ACC112 (cell line): ENCODE measurements around the gene GARIN5A.

Experiments
- H2AFZ ChIP-seq: fragments of 200-600 bp; sonication (generic); one replicate; pipeline ENCODE4 v1.6.0; 2017; ENCODE audit warnings: antibody characterized with exemption, low read length; ENCODE audit not compliant: unreplicated experiment
- H3K27ac ChIP-seq: fragments of 200-600 bp; sonication (generic); 2 replicates; pipeline ENCODE4 v1.5.1; 2014; ENCODE audit warnings: low read depth, mild to moderate bottlenecking, antibody characterized with exemption, low read length, moderate library complexity
- H3K27me3 ChIP-seq: fragments of 200-600 bp; sonication (generic); 2 replicates; pipeline ENCODE4 v1.6.1; 2014; ENCODE audit warnings: mild to moderate bottlenecking, antibody characterized with exemption, low read length, moderate library complexity, mixed read lengths; ENCODE audit not compliant: insufficient read depth
- H3K36me3 ChIP-seq: fragments of 200-600 bp; sonication (generic); 2 replicates; pipeline ENCODE4 v1.6.1; 2016; ENCODE audit warnings: mild to moderate bottlenecking, antibody characterized with exemption, low read length, moderate library complexity, mixed read lengths; ENCODE audit not compliant: insufficient read depth
- H3K4me1 ChIP-seq: fragments of 200-600 bp; sonication (generic); one replicate; pipeline ENCODE4 v1.6.1; 2016; ENCODE audit warnings: low read length, mixed read lengths; ENCODE audit not compliant: insufficient read depth, unreplicated experiment, control insufficient read depth
- H3K4me3 ChIP-seq: fragments of 200-600 bp; sonication (generic); 2 replicates; pipeline ENCODE4 v1.5.1; 2014; ENCODE audit warnings: mild to moderate bottlenecking, low read depth, low read length
- H3K79me2 ChIP-seq: fragments of 200-600 bp; sonication (generic); one replicate; pipeline ENCODE4 v1.6.0; 2016; ENCODE audit warnings: low read length; ENCODE audit not compliant: control insufficient read depth, unreplicated experiment, insufficient read depth

The GARIN5A gene

DNA sequence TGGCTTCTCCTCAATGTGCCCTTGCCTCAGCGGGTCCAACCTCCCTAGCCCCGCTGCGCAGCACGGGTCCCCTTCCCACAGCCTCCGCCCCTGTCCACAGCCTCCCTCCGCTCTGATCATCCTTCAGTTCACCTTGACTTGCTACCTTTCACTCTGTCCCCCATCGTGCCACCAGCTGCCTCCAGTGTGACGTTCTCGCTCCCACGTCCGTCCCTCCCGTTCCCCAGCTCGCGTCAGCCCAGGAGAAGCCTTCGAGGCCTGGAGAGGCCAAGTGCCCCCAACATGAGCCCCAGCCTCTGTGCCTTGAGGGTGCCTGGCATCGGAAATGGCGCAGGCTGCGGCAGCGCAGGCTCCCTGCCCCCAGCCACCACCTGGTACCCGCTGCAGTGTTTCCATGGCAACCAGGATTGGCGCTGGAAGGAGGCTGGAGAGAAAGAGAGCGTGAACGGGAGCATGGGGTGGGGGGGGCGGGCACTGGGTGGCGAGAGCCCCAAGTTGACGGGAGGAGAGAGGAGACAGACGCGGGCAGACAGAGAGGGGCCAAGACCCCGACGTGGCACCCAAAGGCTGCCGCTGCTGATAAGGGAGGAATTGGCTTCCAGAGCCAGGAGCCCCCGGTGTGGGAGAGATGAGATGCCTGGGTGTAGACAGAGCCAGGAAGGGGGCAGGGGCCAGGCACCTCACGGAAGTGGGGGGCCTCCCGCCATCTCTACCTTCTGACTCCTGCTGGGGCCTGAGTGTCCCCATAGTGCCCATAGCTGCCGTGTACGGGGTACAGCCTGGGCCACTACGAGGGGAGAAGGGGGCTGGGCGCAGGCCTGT lies 37.9 kb upstream of the GARIN5A start:
- Histone ChIP-seq H3K4me1 (no peaks in the 10 kb centered on the region), H3K4me3 (no peak overlapping the region), H3K27me3 (no peaks in the 10 kb centered on the region), H3K79me2 (peaks cover 9% of the 10 kb centered on the region), H3K27ac (no peak overlapping the region), H3K36me3 (no peaks in the 10 kb centered on the region), H2AFZ (no peak overlapping the region)

DNA sequence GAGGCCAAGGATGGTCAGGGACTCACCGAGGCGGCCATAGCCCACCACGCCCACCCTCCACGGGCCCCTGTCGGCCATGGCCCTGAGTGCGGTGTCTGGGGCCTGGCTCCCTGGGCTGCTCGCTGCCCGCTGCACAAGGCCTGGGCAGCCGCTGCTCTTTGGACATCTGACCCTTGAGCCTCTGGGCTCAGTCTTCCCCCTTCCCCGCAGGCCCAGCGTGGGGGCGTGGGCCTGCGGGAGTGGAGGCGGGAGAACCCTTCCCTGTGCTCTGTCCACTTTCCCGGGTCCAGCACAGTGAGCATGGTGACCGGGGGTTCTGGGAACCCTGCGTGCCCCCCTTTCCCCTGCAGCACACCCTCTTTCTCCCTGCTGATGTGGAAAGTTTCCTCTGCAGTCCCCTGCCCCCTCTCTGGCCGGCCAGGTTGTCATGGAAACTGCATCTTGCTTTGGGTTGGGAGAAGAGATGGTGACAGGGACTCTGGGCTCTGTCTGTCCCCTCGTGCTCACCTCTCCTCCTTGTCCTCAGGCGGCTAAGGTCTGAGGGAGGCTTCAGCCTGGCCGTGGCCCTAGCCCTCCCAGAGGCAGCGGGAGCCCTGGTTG lies 37.2 kb upstream of the GARIN5A start, which contains the start of gene ASPDH:
TSS of gene ASPDH (minus strand) at position 168 of the 600 bp plus-strand sequence. CDS start at position 78, 90 bp downstream.
- no peaks in the 10 kb centered on the region for H3K4me1 ChIP-seq
- no peaks in the 10 kb centered on the region for H3K27me3 ChIP-seq
- no peak within 1 kb of the TSS for H3K4me3 ChIP-seq
- no peaks in the 10 kb centered on the region for H3K36me3 ChIP-seq
- H2AFZ ChIP-seq, result no peak within 1 kb of the TSS
- no peak within 1 kb of the TSS for H3K27ac ChIP-seq
- H3K79me2 ChIP-seq, result peaks cover 9% of the 10 kb centered on the region

DNA sequence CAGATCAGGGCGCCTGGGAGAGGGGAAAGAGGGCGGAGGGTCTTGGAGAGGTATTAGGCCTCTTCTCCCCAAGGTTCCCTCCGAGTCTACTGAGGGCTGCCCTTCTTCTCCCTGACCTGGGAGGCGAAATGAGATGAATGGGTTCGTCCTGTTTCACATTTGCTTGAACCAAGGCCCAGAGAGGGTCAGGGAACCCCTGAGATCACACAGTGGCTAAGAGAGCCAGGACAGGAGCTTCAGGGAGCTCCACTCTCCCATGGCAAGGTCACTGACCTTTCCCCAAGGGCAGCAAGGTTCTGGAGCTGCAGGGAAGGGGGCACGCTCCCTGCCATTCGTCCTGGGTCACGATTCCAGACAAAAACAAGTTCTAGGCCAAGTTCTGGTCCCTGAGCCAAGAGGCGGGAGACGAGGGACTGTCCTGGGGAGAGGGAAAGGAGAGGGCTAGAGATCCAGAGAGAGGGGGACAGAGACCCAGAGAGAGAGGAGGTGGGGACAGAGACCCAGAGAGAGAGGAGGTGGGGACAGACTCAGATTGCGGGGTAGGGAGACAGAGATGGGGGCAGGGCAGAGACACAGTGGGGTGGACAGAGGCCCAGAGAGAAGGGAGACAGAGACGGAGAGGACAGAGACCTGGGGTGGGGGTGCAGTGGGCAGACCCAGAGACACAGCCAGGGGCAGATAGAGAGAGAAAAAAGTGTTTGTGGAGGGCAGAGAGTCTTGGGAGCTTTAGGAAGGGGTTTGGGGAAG lies 36.5 kb upstream of the GARIN5A start:
- Histone ChIP-seq H3K79me2 (peaks cover 9% of the 10 kb centered on the region), H3K36me3 (no peaks in the 10 kb centered on the region), H2AFZ (no peak overlapping the region), H3K27me3 (no peaks in the 10 kb centered on the region), H3K27ac (no peak overlapping the region), H3K4me1 (no peaks in the 10 kb centered on the region), H3K4me3 (no peak overlapping the region)

DNA sequence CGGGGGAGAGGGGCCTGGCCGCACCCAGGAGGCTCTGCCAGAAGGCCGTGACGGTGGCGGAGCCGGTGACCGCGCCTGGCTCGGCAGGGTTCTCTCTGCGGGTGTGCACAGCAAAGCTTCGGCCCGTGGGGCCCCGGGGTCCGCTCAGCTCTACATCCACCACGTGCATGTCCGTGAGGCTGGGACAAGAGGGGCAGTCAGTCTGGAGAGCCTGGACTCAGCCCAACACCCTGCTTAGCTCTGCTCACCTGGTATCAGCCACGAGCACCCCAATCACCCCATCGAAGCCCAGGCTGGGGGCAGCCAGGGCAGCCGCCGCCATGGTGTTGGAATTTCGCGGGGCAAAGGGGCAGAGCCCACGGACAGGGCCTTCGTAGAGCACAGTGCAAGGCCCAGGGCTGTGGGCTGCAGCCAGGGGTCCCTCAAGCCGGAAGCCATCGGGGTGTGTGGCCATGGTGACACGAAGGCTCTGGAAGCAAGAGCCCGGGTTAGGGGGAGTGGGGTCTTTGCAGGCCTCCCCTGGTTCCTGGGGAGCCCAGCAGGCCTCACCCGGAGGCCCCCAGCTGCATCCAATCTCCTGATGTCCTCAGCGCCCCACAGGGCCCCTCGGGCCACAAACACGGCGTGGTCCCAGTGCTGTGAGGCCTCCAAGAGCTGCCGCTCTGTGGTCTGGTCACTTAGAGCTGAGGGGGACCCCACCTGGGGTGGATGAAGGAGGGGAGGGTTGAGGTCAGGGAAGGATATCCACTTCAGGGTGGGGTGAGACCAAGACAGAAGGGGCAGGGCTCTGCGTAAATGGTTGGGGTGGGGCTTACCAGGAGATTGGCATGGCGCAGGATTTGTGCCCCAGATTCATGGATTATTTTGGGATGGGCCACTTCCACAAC lies 35.7 kb upstream of the GARIN5A start:
- Histone ChIP-seq H3K27me3 (no peaks in the 10 kb centered on the region), H3K4me1 (no peaks in the 10 kb centered on the region), H3K36me3 (no peaks in the 10 kb centered on the region), H3K27ac (no peak overlapping the region), H3K4me3 (peak overlapping the region; percentile 96), H2AFZ (no peak overlapping the region), H3K79me2 (peaks cover 9% of the 10 kb centered on the region)

DNA sequence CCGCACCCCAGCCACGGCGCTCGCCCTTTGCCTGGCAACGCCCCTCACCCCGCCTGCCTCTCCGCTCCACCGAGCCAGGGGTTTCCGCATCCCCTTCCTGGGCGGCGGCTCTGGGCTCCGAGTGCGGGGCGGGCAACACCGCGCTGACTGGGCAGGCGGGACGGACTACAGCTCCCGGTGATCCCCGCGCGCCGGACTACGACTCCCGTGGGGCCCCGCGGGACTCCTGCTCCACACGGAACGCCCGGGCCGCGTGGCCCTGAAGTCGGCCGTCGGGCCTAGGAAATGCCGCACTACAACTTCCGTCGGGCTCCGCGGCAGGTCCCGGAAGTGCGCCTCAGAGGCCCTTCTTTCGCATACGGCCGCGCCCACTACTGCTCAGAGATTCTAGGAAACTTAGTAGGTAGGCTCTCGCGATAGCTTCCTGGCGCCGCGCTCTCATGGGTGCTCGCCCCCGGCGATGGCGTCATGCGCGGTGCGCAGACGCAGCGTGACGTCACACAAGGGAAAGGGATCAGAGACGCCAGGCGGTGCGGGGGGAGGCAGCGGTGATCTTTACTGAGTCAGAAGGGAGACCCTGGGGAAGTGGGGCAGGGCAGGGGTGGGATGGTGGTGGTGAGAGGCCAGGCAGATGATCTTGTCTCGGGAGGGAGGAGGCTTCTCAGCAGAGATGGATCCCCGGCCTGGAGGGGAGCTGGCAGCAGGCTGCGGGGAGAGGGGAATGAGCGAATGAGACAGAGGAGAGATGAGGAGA lies 34.6 kb upstream of the GARIN5A start, which contains the start of gene JOSD2:
TSS of gene JOSD2 (minus strand) at position 123 of the 754 bp plus-strand sequence. CDS start 760 bp downstream, outside the sequence.
- Histone ChIP-seq H3K27me3 (no peaks in the 10 kb centered on the region), H3K4me3 (peak within 1 kb of the TSS; percentile 96), H3K36me3 (no peaks in the 10 kb centered on the region), H3K4me1 (no peaks in the 10 kb centered on the region), H3K79me2 (peaks cover 9% of the 10 kb centered on the region), H3K27ac (peak within 1 kb of the TSS; percentile 61), H2AFZ (peak within 1 kb of the TSS; percentile 69)

DNA sequence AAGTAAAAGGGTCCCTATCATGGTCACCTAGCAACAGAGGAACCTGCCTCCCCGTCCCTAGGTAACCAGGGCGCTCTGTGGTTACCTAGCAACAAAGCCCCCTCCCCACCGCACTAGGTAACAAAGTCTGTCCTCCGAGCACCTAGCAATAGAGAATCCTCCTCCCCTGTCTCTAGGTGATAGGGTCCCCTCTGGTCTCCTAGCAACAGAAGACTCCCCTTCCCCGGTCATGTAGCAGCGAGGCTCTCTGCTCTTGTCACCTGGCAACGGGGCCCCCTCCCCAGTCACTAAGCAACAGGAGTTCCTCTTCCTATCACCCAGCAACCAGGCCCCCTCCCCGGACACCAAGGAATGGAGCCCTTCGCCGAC lies 34.0 kb upstream of the GARIN5A start:
- Histone ChIP-seq H3K4me3 (peak overlapping the region; percentile 96), H3K27ac (peak overlapping the region; percentile 29; the same call in 1 of the 2 replicates), H3K36me3 (no peaks in the 10 kb centered on the region), H3K79me2 (peaks cover 9% of the 10 kb centered on the region), H2AFZ (peak overlapping the region; percentile 69), H3K27me3 (no peaks in the 10 kb centered on the region), H3K4me1 (no peaks in the 10 kb centered on the region)

DNA sequence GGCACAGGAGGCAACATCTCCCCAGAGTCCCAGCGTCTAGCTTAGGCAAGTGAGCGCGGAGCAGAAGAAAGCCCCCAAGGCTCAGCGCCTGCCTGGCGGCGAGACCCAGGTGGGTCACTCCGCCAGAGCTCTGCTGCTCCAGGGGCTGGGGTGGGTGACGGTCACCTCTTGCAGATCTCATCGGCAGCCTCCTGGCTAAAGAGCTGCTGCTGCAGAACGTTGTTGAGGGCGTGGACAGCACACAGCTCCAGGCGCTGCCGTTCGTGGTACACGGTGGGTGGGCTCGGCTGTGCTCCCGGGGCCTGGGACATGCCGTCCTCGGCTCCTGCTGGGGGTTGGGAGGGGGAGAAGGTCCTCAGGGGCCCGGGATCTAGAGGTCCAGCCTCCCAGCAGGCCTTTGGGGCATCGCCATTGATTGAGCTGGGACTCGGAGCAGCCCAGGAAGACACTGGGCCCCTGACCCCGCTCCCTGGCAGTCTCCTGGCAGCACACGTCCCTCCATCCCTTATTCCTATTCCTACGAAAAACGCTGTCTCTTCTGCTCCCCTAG lies 33.5 kb upstream of the GARIN5A start:
- H3K79me2 ChIP-seq, result peaks cover 9% of the 10 kb centered on the region
- H3K27me3 ChIP-seq, result no peaks in the 10 kb centered on the region
- H3K36me3 ChIP-seq, result no peaks in the 10 kb centered on the region
- no peak overlapping the region for H3K27ac ChIP-seq
- H3K4me1 ChIP-seq, result no peaks in the 10 kb centered on the region
- H3K4me3 ChIP-seq, result peak overlapping the region; percentile 96
- peak overlapping the region; percentile 69 for H2AFZ ChIP-seq

DNA sequence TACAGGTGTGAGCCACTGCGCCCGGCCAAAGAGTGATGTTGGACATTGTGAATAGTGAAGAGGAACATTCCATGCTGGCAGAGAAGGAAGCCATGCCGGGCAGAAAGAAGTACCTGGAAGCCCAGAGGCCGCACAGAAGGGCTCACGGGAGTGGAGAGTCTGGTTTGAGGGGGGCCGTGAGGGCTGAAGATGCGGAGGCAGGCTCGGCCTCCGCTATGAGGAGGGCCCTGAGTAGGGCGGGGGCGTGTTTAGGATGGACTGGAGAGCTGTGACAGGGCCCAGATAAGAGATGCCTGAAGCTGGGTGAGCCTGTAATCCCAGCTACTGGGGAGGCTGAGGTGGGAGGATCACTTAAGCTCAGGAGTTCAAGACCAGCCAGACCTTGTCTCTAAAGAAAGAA lies 32.7 kb upstream of the GARIN5A start:
- no peaks in the 10 kb centered on the region for H3K27me3 ChIP-seq
- H3K36me3 ChIP-seq, result no peaks in the 10 kb centered on the region
- H2AFZ ChIP-seq, result no peak overlapping the region
- no peaks in the 10 kb centered on the region for H3K4me1 ChIP-seq
- no peak overlapping the region for H3K27ac ChIP-seq
- peaks cover 9% of the 10 kb centered on the region for H3K79me2 ChIP-seq
- H3K4me3 ChIP-seq, result no peak overlapping the region

DNA sequence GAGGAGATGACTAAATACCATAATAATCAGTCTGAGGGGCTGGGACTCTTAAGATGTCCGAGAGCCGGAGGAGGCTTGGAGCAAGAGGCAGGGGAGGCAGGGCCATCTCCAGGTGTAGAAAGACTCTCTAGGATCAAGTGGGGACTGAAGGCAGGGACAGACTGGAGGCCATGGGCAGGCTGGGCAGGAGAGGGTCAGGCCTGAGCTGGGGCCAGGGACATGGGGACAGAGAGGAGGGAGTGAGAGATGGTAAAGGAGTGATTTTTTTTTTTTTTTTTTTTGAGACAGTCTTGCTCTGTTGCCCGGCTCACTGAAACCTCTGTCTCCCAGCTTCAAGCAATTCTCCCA lies 32.2 kb upstream of the GARIN5A start:
- Histone ChIP-seq H3K27ac (no peak overlapping the region), H3K4me1 (no peaks in the 10 kb centered on the region), H3K4me3 (no peak overlapping the region), H3K36me3 (no peaks in the 10 kb centered on the region), H3K79me2 (peaks cover 9% of the 10 kb centered on the region), H3K27me3 (no peaks in the 10 kb centered on the region), H2AFZ (no peak overlapping the region)
